Ascending aorta (tissue), 2 donors: Measurements from ENCODE around the gene PRPF38B. TPM values are rescaled to one million over a fixed set of nuclear protein-coding genes. Genes with fewer than 3 reads are reported as not detected.

ENCODE experiments used
- DNase-seq, 2 donors: peaks; one replicate each; pipeline ENCODE4 v3.0.0-alpha.2; 2019; ENCODE audit warnings: low spot score in 2 of 2
- H3K27ac ChIP-seq, 2 donors: fragments of 200-600 bp; sonication (generic); one replicate each; pipeline ENCODE4 v1.5.1; 2016 to 2017; ENCODE audit warnings: mild to moderate bottlenecking in 1 of 2
- H3K27me3 ChIP-seq: fragments of 200-600 bp; sonication (generic); one replicate; pipeline ENCODE4 v1.5.1; 2017
- H3K36me3 ChIP-seq, 2 donors: fragments of 200-600 bp; sonication (generic); one replicate each; pipeline ENCODE4 v1.5.1; 2016
- H3K4me1 ChIP-seq, 2 donors: fragments of 200-600 bp; sonication (generic); one replicate each; pipeline ENCODE4 v1.5.1; 2016 to 2017; ENCODE audit warnings: mild to moderate bottlenecking in 1 of 2
- H3K4me3 ChIP-seq, 2 donors: fragments of 200-600 bp; sonication (generic); one replicate each; pipeline ENCODE4 v1.5.1; 2016 to 2017; ENCODE audit warnings: mild to moderate bottlenecking in 1 of 2
- H3K9me3 ChIP-seq, 2 donors: fragments of 200-600 bp; sonication (generic); one replicate each; pipeline ENCODE4 v1.5.1; 2016
- intact Hi-C: fragments of 100-400 bp; cut with DNase I; formaldehyde crosslinking; loops from one replicate; pipeline ENCODE4 v1.15.1; 2023
- total RNA-seq: library from RNA; depleted of rRNA; stranded (reverse); fragments of >200 nt; gene quantifications from one replicate; pipeline ENCODE4 v1.1.0, GENCODE V29; 2016
- TF ChIP-seq, protein P1 (sequence below), 3 experiments: fragments of 200-600 bp in 2 of 3; fragments of 450-650 bp in 1 of 3; sonication (generic) in 2 of 3; IDR thresholded peaks; one replicate each; pipeline ENCODE4 v1.5.1; 2016 to 2019; ENCODE audit warnings: antibody characterized with exemption in 3 of 3, mild to moderate bottlenecking in 1 of 3, moderate library complexity in 1 of 3

The PRPF38B gene, protein sequence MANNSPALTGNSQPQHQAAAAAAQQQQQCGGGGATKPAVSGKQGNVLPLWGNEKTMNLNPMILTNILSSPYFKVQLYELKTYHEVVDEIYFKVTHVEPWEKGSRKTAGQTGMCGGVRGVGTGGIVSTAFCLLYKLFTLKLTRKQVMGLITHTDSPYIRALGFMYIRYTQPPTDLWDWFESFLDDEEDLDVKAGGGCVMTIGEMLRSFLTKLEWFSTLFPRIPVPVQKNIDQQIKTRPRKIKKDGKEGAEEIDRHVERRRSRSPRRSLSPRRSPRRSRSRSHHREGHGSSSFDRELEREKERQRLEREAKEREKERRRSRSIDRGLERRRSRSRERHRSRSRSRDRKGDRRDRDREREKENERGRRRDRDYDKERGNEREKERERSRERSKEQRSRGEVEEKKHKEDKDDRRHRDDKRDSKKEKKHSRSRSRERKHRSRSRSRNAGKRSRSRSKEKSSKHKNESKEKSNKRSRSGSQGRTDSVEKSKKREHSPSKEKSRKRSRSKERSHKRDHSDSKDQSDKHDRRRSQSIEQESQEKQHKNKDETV
- total RNA-seq = 9.0 TPM

DNA sequence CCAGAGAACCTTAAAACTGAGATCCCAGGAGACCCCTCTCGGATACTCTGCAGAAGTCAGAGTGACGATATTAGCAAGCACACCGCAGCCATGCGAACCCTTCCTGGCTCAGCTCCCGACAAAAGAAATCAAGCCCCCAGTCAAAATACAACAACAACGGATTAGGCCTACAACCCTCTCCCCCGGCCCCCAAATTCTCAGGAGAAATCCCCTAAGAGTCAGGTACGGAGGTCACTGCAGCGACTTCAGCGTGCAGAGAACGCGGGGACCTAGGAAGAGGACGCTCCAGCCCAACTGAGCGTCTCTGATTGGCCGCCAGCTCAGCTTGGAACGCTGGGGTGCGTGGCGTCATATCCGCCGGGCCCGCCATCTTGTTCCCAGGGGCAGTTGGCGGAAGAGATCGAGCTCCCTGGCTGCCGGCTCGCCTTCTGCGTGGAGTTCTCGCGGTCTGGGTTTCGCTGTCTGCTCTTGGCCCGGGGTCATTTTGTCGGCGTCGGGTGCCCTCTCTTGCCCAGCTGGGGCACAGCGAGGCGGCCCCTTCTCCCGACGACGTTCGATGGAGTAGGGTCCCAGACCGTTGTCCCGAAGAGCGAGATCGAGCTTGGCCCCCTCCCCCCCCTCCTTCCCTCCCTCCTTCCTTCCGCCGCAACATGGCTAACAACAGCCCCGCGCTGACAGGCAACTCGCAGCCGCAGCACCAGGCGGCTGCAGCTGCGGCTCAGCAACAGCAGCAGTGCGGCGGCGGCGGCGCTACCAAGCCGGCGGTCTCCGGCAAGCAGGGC lies at the start of gene PRPF38B:
TSS of gene PRPF38B (plus strand) at position 369 of the 782 bp plus-strand sequence. CDS start at position 651, 282 bp downstream.
- intact Hi-C loops = loop anchor here (1.0 to 5.0 kb wide), 4 partner anchors 31 to 131 kb away; partner anchors contain the start of genes EEIG2, HENMT1 and STXBP3
- H3K27me3 ChIP-seq = no peaks in the 10 kb centered on the region
- H3K4me1 ChIP-seq = peaks cover 0 to 16% of the 10 kb centered on the region in 2 donors
- TF ChIP-seq, protein P1, sequence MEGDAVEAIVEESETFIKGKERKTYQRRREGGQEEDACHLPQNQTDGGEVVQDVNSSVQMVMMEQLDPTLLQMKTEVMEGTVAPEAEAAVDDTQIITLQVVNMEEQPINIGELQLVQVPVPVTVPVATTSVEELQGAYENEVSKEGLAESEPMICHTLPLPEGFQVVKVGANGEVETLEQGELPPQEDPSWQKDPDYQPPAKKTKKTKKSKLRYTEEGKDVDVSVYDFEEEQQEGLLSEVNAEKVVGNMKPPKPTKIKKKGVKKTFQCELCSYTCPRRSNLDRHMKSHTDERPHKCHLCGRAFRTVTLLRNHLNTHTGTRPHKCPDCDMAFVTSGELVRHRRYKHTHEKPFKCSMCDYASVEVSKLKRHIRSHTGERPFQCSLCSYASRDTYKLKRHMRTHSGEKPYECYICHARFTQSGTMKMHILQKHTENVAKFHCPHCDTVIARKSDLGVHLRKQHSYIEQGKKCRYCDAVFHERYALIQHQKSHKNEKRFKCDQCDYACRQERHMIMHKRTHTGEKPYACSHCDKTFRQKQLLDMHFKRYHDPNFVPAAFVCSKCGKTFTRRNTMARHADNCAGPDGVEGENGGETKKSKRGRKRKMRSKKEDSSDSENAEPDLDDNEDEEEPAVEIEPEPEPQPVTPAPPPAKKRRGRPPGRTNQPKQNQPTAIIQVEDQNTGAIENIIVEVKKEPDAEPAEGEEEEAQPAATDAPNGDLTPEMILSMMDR (IDR thresholded peaks at IDR 0.05) = no peak
- H3K36me3 ChIP-seq = peaks cover 13 to 17% of the 10 kb centered on the region in 2 donors
- peak within 1 kb of the TSS; percentile 82 to 98 for H3K4me3 ChIP-seq
- H3K27ac ChIP-seq = peak within 1 kb of the TSS; percentile 92 to 99
- no peaks in the 10 kb centered on the region for H3K9me3 ChIP-seq
- peak; percentile 80 to 97 for DNase-seq

DNA sequence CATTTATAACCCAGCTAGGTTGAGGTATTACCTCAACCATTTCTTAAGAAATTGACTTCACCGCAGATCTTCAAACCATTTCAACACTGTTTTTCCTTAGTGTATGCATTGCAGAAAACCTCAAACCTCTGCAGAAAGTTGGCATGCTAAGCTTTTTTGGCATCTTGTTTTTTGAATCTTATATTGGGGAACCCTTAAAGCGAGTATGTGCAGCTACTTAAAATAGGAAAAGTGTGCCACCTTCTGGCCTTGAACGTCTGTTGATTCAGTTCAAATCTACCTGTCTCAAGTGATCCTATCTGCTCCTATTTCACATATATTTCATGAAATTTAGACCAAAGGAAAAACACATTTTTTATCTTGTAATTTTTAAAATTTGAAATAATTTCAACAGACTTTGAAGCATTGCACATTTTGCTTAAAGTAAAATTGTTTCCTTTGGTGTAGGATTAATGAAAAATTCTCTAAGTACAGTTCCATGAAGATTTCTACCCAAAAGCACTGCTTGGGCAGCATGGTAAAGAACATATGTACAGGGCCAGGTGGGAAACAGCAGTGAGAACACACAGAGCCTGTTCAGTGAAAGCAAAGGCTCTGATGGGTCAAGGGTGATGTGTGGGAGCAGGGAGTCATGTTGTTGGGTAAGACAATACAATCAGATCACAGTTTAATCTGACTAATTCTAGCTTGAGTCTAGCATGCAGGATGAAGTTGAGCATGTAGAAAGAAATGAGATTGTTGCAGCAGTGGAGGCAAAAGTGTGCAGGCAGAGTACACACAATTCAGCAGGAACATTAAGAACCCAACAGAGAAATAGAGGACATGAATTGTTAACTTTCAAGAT lies 48.4 kb upstream of the PRPF38B start:
- Histone ChIP-seq H3K4me1 (peaks cover 0 to 6% of the 10 kb centered on the region in 2 donors), H3K27ac (no peak overlapping the region), H3K27me3 (no peaks in the 10 kb centered on the region), H3K4me3 (no peak overlapping the region), H3K36me3 (no peaks in the 10 kb centered on the region), H3K9me3 (no peaks in the 10 kb centered on the region)
- DNase-seq = no peak
- intact Hi-C loops = loop anchor here (1.0 to 2.0 kb wide), 2 partner anchors 83 to 131 kb away; partner anchors contain the start of gene EEIG2
- TF ChIP-seq, protein P1 (IDR thresholded peaks at IDR 0.05) = peak; percentile 59 to 74 (median 66)

DNA sequence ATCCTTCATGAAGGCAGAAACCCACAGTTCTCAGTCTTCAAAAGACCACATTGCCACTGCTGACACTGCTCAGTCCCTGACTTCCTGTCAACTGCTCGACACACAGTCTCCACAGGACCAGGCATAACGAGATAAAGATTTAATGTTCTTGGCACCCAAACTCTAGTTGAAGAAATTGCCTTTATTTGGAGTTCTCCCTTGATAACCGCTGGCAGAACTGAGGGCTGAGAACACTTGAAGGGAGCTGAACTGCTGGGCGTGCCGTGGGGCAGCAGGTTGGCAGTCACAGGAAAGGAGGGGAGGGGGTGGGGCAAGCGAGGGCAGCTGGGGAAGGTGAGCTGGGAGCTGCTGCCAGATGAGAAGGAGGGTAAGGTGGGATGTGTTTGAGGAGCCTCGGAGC lies 47.1 kb upstream of the PRPF38B start:
- intact Hi-C loops = loop anchor here (1.0 to 2.0 kb wide), 2 partner anchors 84 to 133 kb away; partner anchors contain the start of gene EEIG2
- Histone ChIP-seq H3K36me3 (peaks cover 0 to under 1% of the 10 kb centered on the region in 2 donors), H3K27me3 (no peaks in the 10 kb centered on the region), H3K27ac (peak overlapping the region in 1 of 2 donors; percentile 18), H3K4me3 (no peak overlapping the region), H3K9me3 (no peaks in the 10 kb centered on the region), H3K4me1 (peaks cover 0 to 6% of the 10 kb centered on the region in 2 donors)
- DNase-seq = no peak
- TF ChIP-seq, protein P1 (IDR thresholded peaks at IDR 0.05) = no peak

DNA sequence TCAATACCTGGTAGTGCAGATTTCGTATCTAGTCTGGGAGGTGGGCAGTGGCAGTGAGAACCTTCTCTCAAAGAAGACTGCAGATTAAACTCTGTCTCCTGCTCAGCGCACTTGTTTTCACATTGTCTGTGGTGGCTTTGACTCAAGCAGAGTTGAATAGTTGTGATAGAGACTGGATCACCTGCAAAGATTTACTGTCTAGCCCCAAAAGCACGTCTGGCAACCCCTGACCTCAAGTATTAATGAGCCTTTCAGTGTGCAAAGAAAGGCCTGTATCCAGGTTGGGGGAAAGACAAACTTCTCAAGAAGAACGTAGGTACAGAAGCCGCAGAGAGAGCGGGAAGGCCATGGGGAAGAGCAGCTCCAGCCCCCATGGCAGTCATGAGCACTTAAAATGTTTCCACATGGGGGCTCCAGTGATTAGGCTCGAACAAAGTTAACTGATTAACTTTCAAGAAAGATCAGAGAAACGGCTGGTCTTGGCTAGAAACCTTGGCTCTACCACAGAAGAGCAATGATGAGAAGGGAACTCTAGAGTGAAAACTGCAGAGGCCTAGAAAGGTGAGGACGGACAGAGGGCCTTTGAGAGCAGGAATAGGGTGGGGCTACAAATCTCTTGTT lies 46.4 kb upstream of the PRPF38B start:
- Histone ChIP-seq H3K27me3 (no peaks in the 10 kb centered on the region), H3K9me3 (no peaks in the 10 kb centered on the region), H3K4me1 (peaks cover 0 to 6% of the 10 kb centered on the region in 2 donors), H3K4me3 (no peak overlapping the region), H3K36me3 (peaks cover 0 to 3% of the 10 kb centered on the region in 2 donors), H3K27ac (peak overlapping the region in 1 of 2 donors; percentile 70)
- intact Hi-C loops = loop anchor here (2.0 kb wide), 1 partner anchor 85 kb away; the partner anchor contains the start of gene EEIG2
- TF ChIP-seq, protein P1 (IDR thresholded peaks at IDR 0.05) = no peak
- DNase-seq = no peak
